ENCODE measurements around the gene AIG1. TPM values are rescaled to one million over a fixed set of nuclear protein-coding genes. Genes with fewer than 3 reads are reported as not detected.
A peak's percentile ranks its signal among the peaks of the same experiment; 100 is the strongest.

Gene AIG1
- total RNA-seq, 1 donor, result 70.9 TPM

DNA sequence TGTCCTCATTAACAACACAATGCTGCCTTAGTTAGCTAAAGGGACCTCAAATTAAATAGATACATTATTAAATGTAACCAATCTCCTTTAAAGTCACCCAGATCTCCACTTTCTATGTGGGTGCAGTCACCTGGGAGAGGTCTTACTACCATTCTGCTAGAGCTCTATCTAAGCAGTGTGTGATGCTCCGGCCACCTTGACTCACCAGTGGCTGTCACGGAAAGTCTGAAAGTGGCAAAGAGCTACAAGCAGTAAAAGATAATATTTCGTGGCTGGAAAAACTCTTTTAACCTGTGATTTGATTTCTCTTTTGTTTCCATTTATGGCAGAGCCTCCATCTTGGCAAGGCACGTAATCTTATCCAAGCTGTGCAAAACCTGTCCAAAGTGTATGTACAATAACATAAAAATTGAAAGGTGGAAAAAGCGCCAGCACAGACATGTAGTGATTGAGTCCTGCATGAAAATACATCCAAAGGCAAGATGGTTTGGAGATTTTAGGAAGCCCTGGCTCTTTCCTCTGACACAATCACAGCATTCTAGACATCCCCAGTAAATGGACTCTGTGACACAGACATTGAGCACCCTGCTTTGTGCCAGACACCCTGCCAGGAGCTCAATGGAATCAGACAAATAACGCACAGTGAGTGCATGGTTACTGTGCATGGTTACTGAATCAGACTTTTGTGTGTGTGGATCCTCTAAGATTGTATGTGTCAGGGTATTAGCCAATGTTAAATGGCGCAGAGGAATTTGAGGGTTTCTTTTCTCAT, 273.2 kb downstream of the AIG1 start:
- H3K27me3 ChIP-seq (ENCODE audit: insufficient read depth, low read length), result no peaks in the 10 kb centered on the region
- no peak overlapping the region for H3K27ac ChIP-seq (ENCODE audit: low read depth, low read length)
- no peaks in the 10 kb centered on the region for H3K9me3 ChIP-seq (ENCODE audit: low read depth, low read length)
- DNase-seq (ENCODE audit: insufficient read length, low spot score, missing footprints), result no peak
- no peaks in the 10 kb centered on the region for H4K20me1 ChIP-seq (ENCODE audit: insufficient read depth, low read length)
- TF ChIP-seq, protein P1, sequence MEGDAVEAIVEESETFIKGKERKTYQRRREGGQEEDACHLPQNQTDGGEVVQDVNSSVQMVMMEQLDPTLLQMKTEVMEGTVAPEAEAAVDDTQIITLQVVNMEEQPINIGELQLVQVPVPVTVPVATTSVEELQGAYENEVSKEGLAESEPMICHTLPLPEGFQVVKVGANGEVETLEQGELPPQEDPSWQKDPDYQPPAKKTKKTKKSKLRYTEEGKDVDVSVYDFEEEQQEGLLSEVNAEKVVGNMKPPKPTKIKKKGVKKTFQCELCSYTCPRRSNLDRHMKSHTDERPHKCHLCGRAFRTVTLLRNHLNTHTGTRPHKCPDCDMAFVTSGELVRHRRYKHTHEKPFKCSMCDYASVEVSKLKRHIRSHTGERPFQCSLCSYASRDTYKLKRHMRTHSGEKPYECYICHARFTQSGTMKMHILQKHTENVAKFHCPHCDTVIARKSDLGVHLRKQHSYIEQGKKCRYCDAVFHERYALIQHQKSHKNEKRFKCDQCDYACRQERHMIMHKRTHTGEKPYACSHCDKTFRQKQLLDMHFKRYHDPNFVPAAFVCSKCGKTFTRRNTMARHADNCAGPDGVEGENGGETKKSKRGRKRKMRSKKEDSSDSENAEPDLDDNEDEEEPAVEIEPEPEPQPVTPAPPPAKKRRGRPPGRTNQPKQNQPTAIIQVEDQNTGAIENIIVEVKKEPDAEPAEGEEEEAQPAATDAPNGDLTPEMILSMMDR (IDR thresholded peaks at IDR 0.05; ENCODE audit: extremely low read depth, low read depth, low read length), result no peak
- H2AFZ ChIP-seq (ENCODE audit: low read length), result peak overlapping the region; percentile 15
- H3K79me2 ChIP-seq (ENCODE audit: insufficient read depth, low read length), result no peaks in the 10 kb centered on the region
- H3K36me3 ChIP-seq (ENCODE audit: insufficient read depth, low read length), result no peaks in the 10 kb centered on the region
- H3K4me3 ChIP-seq (ENCODE audit: insufficient read depth, low read length), result no peak overlapping the region
- H3K4me1 ChIP-seq (ENCODE audit: insufficient read depth, low read length), result peaks cover 22% of the 10 kb centered on the region
- no peak overlapping the region for H3K4me2 ChIP-seq (ENCODE audit: insufficient read depth, low read length)

DNA sequence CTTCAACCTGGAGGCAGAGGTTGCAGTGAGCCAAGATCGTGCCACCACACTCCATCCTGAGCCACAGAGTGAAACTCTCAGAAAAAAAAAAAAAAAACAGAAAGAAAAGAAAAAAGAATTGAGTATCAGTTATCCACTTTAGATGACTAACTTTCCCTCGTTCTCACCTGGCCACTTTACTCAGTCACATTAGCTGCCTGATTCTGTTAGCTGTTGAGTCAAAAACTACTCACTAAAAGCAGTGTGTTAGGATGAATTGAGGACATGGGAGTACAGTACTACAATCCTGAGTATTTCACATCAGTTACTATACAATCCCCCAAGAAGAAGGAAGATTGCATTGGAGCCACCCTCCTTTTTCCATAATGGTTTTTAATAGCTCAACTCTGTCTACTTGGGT, 275.2 kb downstream of the AIG1 start:
- Histone ChIP-seq H3K27me3 (ENCODE audit: insufficient read depth, low read length) (no peaks in the 10 kb centered on the region), H3K79me2 (ENCODE audit: insufficient read depth, low read length) (no peaks in the 10 kb centered on the region), H4K20me1 (ENCODE audit: insufficient read depth, low read length) (no peaks in the 10 kb centered on the region), H3K36me3 (ENCODE audit: insufficient read depth, low read length) (peaks cover under 1% of the 10 kb centered on the region), H3K4me3 (ENCODE audit: insufficient read depth, low read length) (no peak overlapping the region), H3K4me1 (ENCODE audit: insufficient read depth, low read length) (peaks cover 22% of the 10 kb centered on the region), H3K4me2 (ENCODE audit: insufficient read depth, low read length) (no peak overlapping the region), H3K27ac (ENCODE audit: low read depth, low read length) (peak overlapping the region; percentile 85), H2AFZ (ENCODE audit: low read length) (no peak overlapping the region), H3K9me3 (ENCODE audit: low read depth, low read length) (no peaks in the 10 kb centered on the region)
- DNase-seq (ENCODE audit: insufficient read length, low spot score, missing footprints), result no peak
- TF ChIP-seq, protein P1 (IDR thresholded peaks at IDR 0.05; ENCODE audit: extremely low read depth, low read depth, low read length), result no peak

DNA sequence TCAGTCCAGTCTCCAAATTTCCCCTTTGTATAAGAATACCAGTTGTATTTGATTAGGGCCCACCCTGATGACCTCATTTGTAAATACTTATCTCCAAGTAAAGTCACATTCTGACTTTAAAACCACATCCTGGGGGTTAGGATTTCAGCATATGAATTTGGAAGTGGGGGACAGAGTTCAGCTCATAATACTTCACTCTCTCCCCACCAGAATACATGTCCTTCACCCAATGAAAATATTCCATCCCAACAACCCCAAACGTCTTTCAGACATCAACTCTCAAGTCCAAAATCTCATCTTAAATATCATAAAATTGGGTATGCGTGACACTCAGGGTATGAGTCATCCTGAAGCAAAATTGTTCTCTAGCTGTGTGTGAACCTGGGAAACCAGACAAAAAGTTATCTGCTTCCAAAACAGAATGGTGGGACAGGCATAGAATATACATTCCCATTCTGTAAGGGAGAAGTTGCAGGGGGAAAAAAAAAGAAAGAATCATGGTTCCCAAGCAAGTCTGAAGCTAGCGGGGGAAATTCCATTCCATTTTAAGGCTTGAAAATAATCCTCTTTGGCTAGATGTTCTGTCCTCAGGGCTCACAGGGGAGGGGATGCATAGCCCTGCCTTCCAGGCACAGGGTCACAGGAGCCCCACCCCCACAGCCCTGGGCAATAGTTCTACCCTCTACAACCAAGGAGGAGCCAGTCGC, 275.9 kb downstream of the AIG1 start:
- peak overlapping the region; percentile 85 for H3K27ac ChIP-seq (ENCODE audit: low read depth, low read length)
- H3K9me3 ChIP-seq (ENCODE audit: low read depth, low read length), result no peaks in the 10 kb centered on the region
- TF ChIP-seq, protein P1 (IDR thresholded peaks at IDR 0.05; ENCODE audit: extremely low read depth, low read depth, low read length), result no peak
- no peaks in the 10 kb centered on the region for H3K79me2 ChIP-seq (ENCODE audit: insufficient read depth, low read length)
- no peak overlapping the region for H3K4me3 ChIP-seq (ENCODE audit: insufficient read depth, low read length)
- H3K4me1 ChIP-seq (ENCODE audit: insufficient read depth, low read length), result peaks cover 22% of the 10 kb centered on the region
- H2AFZ ChIP-seq (ENCODE audit: low read length), result peak overlapping the region; percentile 62
- no peak for DNase-seq (ENCODE audit: insufficient read length, low spot score, missing footprints)
- H3K4me2 ChIP-seq (ENCODE audit: insufficient read depth, low read length), result peak overlapping the region; percentile 23
- H3K36me3 ChIP-seq (ENCODE audit: insufficient read depth, low read length), result peaks cover 3% of the 10 kb centered on the region
- no peaks in the 10 kb centered on the region for H4K20me1 ChIP-seq (ENCODE audit: insufficient read depth, low read length)
- H3K27me3 ChIP-seq (ENCODE audit: insufficient read depth, low read length), result no peaks in the 10 kb centered on the region
